OCI-LY7 (cell line): Measurements from ENCODE around the gene BLM.

Experiments used
- EZH2phosphoT487 ChIP-seq: fragments of 200-600 bp; sonication (generic); IDR thresholded peaks from 2 replicates; pipeline ENCODE4 v1.6.1; 2018; ENCODE audit warnings: low read depth, borderline replicate concordance, mild to moderate bottlenecking, mixed run types, antibody characterized with exemption, low read length, moderate library complexity, mixed read lengths
- TF ChIP-seq, protein P1 (sequence below): fragments of 200-600 bp; sonication (generic); conservative IDR thresholded peaks from 2 replicates; pipeline ENCODE4 v1.5.1; 2014; ENCODE audit warnings: mild to moderate bottlenecking, antibody characterized with exemption, low read length, moderate library complexity, mixed read lengths

DNA sequence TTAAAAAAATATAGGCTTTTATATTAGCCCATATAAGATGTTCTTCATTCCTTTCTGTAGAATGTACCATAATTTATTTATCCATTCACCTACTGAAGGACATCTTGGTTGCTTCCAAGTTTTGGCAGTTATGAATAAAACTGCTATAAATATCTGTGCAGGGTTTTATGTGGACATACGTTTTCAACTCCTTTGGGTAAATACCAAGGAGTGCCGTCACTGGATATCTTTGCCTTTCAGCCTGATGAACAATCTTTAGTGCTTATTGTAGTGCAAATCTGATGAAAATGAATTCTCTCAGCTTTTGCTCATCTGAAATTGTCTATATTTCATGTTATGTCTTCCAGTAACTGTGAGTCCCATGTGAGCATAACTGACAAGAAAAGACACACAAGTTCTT lies 26.6 kb upstream of the BLM start:
- TF ChIP-seq, protein P1, sequence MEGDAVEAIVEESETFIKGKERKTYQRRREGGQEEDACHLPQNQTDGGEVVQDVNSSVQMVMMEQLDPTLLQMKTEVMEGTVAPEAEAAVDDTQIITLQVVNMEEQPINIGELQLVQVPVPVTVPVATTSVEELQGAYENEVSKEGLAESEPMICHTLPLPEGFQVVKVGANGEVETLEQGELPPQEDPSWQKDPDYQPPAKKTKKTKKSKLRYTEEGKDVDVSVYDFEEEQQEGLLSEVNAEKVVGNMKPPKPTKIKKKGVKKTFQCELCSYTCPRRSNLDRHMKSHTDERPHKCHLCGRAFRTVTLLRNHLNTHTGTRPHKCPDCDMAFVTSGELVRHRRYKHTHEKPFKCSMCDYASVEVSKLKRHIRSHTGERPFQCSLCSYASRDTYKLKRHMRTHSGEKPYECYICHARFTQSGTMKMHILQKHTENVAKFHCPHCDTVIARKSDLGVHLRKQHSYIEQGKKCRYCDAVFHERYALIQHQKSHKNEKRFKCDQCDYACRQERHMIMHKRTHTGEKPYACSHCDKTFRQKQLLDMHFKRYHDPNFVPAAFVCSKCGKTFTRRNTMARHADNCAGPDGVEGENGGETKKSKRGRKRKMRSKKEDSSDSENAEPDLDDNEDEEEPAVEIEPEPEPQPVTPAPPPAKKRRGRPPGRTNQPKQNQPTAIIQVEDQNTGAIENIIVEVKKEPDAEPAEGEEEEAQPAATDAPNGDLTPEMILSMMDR: no peak
- no peak for TF ChIP-seq EZH2phosphoT487
